NB4 (cell line): ENCODE data around the gene TLK1.

Experiments used
- CTCF ChIP-seq: IDR thresholded peaks from one replicate; pipeline ENCODE4 v1.5.1; 2012; ENCODE audit warnings: low read depth, low read length
- MAX ChIP-seq: IDR thresholded peaks from 2 replicates; pipeline ENCODE4 v1.6.1; 2011; ENCODE audit warnings: low read depth, low read length

DNA sequence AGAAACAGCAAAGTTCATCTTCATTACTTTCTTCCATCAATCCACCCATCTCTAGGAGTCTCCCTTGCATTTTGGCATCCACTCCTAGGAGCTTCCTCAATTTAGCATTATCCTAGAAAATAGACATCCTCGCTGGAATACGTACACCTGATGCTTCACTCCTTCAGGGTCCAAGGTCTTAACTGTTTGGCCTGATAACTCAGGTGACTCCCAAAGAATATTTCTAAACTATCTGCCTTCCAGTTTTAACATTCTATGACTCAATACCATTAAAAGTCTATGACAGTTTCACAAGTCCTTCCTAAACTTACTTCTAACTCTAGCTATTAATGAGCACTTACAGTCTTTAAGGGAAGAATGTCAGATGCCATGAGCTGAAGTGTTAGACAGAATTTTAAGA is 26.5 kb upstream of the TLK1 start:
- TF ChIP-seq CTCF (no peak), MAX (no peak)
